Kidney tubule cell (primary cell): ENCODE measurements around the gene ANKMY1.
A peak's percentile ranks its signal among the peaks of the same experiment; 100 is the strongest.

Source experiments
- DNase-seq: peaks from one replicate; pipeline ENCODE4 v3.0.0-alpha.2; 2018; ENCODE audit warnings: low spot score

ANKMY1 gene

GRCh38 chr2:240520130-240520973 lies 37.4 kb downstream of the ANKMY1 start:
- DNase-seq, result no peak

- DNase-seq, result no peak
Observed at GRCh38 chr2:240519396-240520129, 38.2 kb downstream of the ANKMY1 start.

GRCh38 chr2:240518981-240519380 lies 38.8 kb downstream of the ANKMY1 start:
- DNase-seq, result no peak

DNA sequence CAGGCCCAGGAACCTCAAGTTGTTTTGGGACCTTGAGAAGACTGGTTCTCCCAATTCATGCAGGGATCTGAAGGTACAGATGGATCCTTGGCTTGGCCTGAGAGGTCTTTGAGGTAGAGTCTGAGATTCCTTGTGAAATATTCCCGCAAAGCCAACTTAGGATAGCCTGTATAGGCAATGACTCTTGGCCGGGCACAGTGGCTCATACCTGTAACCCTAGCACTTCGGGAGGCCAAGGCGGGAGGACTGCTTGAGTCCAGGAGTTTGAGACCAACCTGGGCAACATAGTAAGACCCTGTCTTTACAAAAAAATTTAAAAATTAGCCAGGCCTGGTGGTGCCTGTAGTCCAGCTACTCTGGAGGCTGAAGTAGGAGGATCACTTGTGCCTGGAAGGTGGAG lies 40.4 kb downstream of the ANKMY1 start:
- DNase-seq, result no peak

DNA sequence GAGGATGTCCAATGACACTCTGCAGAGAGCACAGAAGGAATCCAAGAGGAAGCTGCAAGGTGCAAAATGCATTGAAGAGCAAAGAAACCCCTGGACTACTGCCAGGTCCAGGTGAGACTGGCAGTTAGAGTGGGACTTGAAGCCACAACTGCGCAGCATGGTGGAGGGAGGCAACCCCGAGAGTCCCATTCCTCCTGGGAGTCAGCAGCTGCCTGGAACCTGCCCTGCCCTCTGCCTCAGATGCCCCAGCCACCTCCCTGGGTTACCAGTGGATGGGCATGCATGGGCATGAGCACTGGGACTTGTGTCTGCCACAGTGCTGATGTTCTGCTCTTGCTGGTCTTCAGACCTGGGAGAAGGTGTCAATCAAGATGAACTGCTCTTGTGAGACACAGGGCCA lies 43.2 kb downstream of the ANKMY1 start:
- no peak for DNase-seq

GRCh38 chr2:240513549-240514287 lies 44.1 kb downstream of the ANKMY1 start:
- DNase-seq, result peak; percentile 73

DNA sequence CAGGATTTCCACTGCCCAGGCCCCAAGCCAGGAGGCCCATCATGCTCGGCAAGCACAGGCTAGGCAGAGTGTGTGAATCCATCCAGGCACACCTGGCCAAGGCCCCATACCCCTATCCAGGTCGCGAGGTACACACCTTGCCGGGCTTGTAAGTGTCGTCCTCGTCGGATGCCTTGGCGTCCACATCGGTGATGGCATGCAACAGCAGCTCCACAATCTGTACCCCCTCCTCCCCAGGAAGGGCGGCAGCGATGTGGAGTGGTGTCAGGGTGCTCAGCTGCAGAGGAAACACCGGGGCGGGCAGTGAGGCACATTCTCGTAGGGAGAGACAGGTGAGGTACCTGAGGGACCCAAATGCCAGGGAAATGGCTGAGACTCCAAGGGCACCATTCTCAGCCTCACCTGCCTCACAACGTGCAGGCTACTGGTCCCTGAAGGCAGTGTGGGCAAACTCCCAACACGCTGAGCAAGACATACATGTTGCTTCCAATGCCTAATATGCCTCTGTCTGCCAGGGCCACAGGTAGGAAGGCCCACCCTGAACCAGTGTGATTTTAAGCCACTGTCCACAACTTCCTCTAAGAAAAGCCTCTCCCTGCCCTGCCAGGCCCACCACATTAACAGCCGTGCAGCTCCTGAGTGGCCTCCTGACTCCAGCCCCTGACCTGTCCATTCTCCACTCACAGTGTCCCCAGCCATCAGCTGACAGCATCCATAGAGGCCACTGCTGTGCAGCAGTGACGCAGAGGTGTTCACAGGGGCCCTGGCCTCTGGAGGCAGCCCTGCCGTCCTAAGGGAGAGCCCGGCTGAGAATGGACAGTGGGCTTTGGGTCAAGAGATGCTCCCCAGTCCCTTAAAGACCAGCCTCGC lies 44.9 kb downstream of the ANKMY1 start:
- no peak for DNase-seq

DNA sequence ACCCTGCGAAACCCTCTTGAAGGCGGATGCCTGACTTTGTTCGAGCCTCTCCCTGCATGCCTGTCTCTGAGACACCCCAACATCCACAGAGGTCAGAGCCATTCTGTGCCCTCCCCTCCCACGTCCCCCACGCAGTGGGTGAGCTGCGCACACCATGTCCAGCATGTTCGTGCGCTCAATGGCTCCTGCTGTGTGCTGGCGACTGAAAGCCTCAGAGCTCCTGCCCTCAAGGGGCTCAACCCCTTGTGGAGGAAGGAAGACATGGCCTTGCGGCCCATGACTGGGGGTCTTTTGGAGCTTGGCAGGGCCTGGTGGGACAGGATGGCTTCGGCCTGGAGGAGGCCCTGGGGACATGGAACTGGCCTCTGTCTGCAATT lies 45.7 kb downstream of the ANKMY1 start:
- no peak for DNase-seq

GRCh38 chr2:240511351-240512108 lies 46.3 kb downstream of the ANKMY1 start:
- DNase-seq, result no peak

GRCh38 chr2:240510513-240511210 lies 47.1 kb downstream of the ANKMY1 start:
- DNase-seq, result no peak

- no peak for DNase-seq
Observed at GRCh38 chr2:240509667-240510512, 47.9 kb downstream of the ANKMY1 start.

DNA sequence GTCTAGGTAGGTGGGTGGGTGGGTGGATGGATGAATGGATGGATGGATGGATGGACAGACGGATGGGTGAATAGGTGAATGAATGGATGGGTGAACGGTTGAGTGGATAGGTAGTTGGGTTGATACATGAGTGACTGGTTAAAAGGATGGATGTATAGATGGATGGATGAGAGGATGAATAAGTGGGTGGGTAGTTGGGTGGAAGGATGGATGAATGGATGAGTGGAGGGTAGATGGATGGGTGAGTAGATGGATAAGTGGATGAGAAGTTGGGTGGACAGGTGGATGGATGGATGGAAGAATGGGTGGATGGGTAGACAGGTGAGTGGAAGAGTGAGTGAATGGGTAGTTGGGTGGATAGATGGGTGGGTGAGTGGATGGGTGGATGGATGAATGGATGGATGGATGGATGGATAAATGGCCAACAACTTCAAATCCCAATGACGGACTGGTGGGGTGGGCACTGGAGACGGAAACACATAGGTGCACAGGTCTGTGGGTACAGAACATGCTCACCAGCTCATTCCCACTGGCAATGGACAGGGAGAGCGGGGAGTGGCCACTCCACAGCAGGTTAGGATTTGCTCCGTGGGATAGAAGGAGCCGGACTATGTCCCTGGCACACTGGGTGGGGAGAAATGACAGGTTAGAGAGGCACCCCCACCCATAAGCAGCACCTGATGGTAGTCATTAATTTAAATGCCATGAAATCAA lies 48.8 kb downstream of the ANKMY1 start:
- no peak for DNase-seq

GRCh38 chr2:240507778-240508251 lies 50.0 kb downstream of the ANKMY1 start:
- no peak for DNase-seq

GRCh38 chr2:240507060-240507777 lies 50.6 kb downstream of the ANKMY1 start:
- no peak for DNase-seq

GRCh38 chr2:240506406-240507059 lies 51.3 kb downstream of the ANKMY1 start:
- no peak for DNase-seq

DNA sequence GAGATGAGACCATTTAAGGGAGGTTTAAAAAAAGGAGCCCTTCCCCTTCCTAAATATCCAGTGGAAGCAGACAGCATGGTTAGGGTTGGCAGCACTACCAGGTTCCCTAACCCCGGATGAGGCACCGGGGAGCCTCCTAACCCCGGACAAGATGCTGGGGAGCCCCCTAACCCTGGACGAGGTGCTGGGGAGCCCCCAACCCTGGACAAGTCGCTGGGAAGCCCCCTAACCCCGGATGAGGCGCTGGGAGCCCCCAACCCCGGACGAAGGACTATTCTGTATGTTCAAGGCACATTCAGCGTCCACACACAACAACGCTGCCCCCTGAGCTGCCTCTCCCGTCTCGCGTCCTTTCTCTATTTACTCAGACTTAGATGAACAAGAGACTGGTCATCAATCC lies 51.9 kb downstream of the ANKMY1 start:
- no peak for DNase-seq

DNA sequence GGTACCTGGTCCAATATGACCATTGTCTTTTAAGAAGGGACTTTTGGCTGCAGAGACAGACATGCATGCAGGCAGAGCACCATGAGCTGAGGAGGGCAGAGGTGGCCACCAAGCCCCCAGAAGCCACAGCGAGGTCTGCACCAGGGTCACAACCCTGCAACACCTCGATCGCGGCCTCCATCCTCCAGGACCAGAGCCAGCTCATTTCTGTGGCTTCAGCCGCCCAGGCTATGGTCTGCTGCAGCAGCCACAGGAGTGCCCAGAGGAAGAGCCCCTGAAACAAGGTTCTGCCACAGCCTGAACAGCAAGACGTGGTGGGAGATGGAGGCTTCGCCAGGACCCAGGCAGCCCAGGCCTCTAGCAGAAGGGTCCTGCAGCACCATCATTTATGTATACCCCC lies 53.9 kb downstream of the ANKMY1 start:
- no peak for DNase-seq
